K562 (cell line): ENCODE measurements around the gene ATXN7L1.

Source experiments
- CHD1 ChIP-seq: fragments of 200-600 bp; sonication (generic); IDR thresholded peaks from one replicate; pipeline ENCODE4 v1.6.1; 2012; ENCODE audit warnings: mild to moderate bottlenecking, moderate library complexity, low read length, inconsistent platforms
- JUND ChIP-seq, 2 experiments: IDR thresholded peaks; 2 replicates in 1 of 2; 3 replicates in 1 of 2; pipeline ENCODE4 v1.6.1; 2011; ENCODE audit warnings: borderline replicate concordance in 2 of 2, low read depth in 2 of 2, low read length in 2 of 2, improper control_type of control experiment in 1 of 2, missing biosample characterization in 1 of 2, missing genetic modification characterization in 1 of 2, missing genetic modification reagents in 1 of 2
- TBL1XR1 ChIP-seq, 2 experiments: IDR thresholded peaks; 2 replicates each; pipeline ENCODE4 v1.6.1; 2012; ENCODE audit warnings: improper control_type of control experiment in 2 of 2, low read length in 2 of 2, mild to moderate bottlenecking in 1 of 2
- TF ChIP-seq, protein P1 (sequence below), 2 experiments: fragments of 450-650 bp; formaldehyde crosslinking in 1 of 2; IDR thresholded peaks; 2 replicates each; pipeline versions ENCODE4 v1.4.0 to v1.6.1; 2014 to 2020; ENCODE audit warnings: mild to moderate bottlenecking in 2 of 2, borderline replicate concordance in 1 of 2, low read depth in 1 of 2

DNA sequence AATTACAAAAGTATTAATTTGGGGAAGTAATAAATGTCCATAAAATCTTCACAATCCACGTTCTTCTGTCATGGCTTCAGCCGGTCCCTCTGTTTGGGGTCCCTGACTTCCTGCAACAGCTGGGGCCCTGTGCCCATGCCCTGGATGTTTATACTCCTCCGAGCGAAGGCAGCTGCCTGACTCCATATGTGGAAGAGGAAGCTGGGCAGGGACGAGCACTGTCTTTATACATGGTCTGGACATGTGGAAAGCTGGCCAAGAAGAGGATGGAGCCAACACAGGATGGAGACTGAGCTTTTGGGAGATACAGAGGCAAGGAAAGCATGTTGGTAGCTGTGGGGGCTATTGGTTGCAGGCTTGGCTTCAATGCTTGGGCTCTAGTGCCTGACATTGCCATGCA lies 178.6 kb downstream of the ATXN7L1 start:
- TF ChIP-seq TBL1XR1 (IDR thresholded peaks at IDR 0.05; ENCODE audit: low read length in 2 of 2) (no peak), CHD1 (no peak), JUND (IDR thresholded peaks at IDR 0.05; ENCODE audit: borderline replicate concordance, low read depth, low read length) (no peak), JUND (tag; IDR thresholded peaks at IDR 0.05; ENCODE audit: borderline replicate concordance, low read depth, low read length) (no peak)
- TF ChIP-seq, protein P1, sequence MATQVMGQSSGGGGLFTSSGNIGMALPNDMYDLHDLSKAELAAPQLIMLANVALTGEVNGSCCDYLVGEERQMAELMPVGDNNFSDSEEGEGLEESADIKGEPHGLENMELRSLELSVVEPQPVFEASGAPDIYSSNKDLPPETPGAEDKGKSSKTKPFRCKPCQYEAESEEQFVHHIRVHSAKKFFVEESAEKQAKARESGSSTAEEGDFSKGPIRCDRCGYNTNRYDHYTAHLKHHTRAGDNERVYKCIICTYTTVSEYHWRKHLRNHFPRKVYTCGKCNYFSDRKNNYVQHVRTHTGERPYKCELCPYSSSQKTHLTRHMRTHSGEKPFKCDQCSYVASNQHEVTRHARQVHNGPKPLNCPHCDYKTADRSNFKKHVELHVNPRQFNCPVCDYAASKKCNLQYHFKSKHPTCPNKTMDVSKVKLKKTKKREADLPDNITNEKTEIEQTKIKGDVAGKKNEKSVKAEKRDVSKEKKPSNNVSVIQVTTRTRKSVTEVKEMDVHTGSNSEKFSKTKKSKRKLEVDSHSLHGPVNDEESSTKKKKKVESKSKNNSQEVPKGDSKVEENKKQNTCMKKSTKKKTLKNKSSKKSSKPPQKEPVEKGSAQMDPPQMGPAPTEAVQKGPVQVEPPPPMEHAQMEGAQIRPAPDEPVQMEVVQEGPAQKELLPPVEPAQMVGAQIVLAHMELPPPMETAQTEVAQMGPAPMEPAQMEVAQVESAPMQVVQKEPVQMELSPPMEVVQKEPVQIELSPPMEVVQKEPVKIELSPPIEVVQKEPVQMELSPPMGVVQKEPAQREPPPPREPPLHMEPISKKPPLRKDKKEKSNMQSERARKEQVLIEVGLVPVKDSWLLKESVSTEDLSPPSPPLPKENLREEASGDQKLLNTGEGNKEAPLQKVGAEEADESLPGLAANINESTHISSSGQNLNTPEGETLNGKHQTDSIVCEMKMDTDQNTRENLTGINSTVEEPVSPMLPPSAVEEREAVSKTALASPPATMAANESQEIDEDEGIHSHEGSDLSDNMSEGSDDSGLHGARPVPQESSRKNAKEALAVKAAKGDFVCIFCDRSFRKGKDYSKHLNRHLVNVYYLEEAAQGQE (IDR thresholded peaks at IDR 0.05; ENCODE audit: borderline replicate concordance) = no peak
- TF ChIP-seq, protein P1 (CRISPR knock-in tag; IDR thresholded peaks at IDR 0.05; ENCODE audit: low read depth) = no peak
